CD1c-positive myeloid dendritic cell (primary cell): ENCODE measurements around the gene KAZALD1.
A peak's percentile ranks its signal among the peaks of the same experiment; 100 is the strongest.

ENCODE experiments used
- DNase-seq: peaks from one replicate; pipeline ENCODE4 v3.0.0-alpha.2; 2016; ENCODE audit errors: extremely low spot score

The KAZALD1 gene

DNA sequence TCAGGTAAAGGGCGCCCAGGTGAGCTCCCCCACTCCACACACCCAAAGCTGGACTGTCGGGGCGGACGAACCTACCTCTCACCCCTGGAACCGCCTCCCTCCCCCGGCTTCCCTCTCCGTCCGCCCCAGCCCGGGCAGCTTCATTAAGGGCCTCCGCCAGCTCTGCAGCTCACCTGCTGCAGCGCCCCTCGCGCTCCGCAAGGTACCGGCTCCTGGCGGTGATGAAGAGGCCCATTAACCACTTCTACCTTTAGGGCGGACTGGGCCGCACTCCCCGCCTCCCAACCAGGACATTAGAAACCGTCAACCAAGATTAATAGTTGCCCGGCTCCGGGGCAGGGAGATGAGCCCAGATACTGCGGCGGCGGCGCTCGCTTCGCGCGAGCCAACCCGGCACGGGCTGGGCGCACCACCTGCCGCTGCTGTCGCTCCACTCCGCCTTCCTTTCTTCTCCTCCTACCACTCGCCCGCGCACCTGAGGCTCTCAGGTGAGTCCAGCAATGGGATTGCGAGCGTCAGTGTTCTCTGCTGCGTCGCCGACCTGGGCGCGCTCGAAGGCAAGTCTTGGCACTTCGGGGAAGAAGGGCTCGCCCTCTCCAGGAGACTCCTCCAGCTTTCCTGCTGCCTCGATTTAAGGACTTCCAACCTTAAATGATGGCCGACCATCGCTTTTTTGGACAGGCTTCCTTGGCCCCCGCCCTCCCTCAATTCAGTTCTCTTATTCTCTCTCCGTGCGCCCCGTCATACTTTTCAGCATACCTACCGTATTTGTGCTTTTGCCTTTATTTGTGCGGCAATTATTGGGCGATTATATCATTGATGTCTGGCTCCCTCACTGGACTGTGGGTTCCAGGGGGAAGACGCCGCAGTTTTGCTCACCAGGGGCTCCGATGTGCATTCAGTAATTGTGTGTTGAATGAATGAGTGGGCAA is 13.6 kb upstream of the KAZALD1 start:
- DNase-seq: no peak

DNA sequence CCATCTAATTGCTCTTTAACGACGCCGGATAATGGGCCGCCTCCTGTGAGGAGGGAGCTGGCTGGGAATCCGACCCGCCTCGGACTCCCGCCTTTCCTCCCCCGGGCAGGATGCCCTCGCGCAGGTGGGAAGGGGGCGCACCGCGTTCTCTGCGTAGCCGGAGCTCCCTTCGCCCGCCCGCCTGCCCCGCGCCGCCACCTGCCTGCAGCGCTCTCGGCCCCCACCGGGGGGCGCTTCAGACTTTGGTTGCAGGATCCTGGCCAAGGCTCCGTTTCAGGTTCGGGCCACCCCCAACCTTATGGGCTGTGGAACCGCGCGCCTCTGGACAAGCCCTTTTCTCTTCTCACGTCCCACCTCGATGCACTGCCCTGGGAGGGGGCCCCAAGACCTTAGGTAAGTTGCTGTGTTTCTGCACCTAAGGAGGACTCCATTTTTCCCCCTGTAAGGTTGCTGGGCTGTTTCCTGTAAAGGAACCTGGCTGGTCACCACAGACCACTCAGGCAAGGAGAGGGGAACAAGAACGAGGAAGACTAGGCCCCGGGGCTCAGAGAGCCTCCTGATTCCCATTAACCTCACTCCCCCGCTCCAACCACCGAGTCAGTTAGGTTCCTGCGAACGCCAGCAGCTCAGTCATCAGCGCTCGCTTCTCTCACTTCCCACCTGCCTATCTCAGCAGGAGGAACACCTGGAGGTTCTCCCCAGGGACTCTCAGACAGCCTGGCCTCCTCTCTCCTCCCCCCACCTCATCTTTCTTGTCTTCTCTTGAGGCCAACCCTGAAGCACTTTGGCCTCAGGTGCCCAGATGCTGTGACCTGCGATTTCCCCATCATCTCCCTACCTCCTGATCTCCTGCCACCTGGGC is 11.3 kb upstream of the KAZALD1 start:
- peak; percentile 75 for DNase-seq

DNA sequence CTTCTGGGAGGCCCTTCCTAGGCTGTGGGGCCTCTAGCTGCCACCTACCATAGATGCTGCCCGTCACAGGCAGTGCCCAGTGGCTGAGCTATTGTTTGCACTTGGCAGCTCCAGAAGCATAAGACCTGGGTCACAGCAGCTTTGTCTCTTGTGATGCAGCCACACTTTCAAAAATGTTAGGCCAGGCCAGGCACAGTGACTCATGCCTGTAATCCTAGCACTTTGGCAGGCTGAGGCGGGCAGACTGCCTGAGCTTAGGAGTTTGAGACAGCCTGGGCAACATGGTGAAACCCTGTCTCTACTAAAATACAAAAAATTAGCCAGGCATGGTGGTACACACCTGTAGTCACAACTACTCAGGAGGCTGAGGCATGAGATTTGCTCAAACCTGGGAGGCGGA is 9.5 kb upstream of the KAZALD1 start:
- no peak for DNase-seq

DNA sequence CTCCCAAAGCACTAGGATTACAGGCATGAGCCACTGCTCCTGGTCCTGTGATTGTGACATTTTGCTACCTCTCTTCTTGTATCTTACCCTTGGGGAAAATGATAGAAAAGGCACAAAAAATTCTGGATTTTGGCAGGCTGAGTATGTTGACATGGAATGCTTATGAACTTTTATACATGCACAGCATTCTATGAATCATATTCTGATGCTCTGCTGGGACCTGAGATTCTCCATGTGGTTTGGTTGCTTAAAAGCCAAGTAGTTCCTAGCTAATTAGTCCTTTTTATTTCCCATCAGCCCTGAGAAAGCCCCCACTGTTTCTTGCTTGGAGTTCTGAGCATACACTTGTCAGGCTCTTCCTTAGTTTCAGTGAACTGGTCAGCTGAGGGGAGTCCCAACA is 8.3 kb upstream of the KAZALD1 start:
- DNase-seq: no peak

DNA sequence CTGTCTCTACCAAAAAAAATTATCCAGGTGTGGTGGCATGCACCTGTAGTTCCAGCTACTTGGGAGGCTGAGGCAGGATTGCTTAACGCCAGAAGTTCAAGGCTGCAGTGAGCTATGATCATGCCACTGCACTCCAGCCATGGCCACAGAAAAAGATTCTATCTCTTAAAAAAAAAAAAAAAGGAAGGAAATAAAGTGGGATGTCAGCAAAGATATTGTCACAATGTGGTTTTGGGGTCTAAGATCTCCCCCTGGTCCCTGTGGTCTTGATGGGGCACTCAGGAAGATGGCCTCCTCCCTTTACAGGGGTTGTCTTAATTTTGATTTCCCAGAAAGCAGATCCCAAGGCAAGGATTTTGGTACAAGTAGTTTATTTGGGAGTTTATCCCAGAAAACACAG is 7.4 kb upstream of the KAZALD1 start:
- DNase-seq: no peak

DNA sequence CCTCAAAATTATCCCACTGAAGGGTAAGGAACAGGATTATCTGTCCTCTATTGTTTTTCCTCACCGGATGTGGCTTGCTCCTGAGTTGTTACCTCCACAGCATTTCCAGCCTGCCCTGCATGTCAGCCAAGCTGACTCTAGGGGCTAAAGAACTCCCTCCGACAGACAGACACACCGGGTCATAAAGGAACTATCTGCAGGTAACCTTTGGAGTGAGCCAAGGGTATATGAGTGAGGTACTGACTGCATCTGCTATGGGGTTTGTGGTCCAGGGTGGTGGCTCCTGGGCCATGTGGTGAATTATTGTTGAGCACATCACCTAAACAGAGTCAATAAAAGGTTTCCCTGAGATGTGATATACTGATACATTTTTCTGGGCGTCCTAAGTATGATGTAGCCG is 6.9 kb upstream of the KAZALD1 start:
- no peak for DNase-seq

DNA sequence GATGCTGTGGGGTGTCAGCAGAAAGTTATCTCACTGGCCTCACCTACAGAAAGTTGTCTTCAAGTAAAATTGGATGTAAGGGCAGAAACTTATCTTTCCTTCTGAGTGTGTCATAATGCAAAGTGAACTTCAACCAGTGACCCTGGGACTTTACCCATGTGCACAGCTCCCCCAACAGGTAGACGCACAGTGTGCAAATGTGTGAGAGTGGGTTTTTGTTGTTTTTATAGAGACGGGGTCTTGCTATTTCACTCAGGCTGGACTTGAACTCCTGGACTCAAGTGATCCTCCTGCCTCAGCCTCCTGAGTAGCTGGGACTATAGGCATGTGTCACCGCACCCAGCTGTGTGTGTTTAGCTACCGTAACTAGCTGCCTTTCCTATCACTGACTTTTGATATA is 6.4 kb upstream of the KAZALD1 start:
- DNase-seq: no peak

DNA sequence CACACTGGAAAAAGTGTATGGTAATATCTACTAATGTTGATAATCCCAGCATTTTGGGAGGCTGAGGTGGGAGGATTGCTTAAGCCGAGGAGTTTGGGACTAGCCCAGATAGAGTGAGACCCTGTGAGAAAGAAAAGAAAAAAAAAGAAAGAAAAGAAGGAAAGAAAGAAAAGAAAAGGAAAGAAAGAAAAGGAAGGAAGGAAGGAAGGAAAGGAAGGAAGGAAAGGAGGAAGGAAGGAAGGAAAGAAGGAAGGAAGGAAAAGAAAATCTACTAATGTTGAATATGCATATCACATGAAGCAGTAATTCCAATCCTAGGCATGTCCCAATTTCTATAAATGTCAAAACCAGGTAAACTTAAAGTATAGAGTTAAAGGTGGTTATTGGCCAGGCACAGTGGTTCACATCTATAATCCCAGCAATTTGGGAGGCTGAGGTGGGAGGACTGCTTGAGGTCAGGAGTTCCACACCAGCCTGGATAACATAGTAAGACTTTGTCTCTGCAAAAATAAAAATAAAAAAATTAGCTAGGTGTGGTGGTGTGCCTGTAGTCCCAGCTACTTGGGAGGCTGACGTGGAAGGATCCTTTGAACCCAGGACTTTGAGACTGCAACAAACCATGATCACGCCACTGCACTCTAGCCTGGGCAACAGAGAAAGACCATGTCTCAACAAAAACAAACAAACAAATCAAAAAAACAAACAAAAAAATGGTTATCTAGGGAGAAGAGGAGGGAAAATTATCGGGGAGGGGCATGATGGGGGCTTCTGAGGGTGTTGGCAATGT is 5.2 kb upstream of the KAZALD1 start:
- DNase-seq: no peak

DNA sequence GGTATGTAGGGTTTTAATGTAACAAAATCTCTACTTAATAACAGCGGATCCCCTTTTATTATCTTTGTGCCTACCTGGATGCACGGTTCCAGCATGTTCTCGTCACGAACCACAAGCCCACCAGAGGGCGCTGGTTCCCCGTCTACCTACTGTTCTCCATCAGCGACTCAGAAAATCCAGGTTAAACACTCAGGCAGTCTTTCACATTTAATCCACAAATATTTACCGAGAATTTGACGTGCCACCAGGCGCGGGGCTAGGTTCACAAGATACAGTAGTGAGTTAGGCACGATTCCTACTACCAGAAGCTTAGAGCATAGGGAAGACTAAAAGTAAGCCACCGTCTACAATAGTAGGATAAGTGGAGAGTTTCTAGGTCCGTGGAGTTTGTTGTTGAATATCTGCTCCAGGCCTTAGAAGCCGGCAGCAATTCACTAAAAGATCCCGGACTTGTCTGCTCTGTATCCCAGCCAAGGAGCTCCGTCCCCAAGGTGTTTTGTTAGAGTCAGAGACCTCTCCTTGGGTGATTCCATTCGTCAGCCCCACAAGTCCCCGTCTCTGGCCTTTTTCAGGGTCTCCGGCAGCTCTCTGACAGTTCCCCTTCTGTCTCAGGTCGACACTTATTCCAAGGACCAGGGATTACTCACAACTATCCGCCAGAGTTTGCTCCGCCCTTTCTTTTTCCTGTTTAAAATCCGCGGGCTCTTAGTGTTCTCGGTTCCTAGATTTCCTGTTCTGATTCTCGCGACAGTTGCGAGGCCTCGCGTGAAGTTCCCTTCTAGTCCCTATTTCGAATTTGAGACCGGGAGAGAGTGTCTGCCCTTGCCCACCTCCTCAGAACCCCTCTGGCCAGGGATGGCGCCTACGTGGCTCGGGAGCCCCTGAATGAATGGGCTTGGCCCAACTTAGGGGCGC is 1.5 kb upstream of the KAZALD1 start:
- DNase-seq: peak; percentile 98

DNA sequence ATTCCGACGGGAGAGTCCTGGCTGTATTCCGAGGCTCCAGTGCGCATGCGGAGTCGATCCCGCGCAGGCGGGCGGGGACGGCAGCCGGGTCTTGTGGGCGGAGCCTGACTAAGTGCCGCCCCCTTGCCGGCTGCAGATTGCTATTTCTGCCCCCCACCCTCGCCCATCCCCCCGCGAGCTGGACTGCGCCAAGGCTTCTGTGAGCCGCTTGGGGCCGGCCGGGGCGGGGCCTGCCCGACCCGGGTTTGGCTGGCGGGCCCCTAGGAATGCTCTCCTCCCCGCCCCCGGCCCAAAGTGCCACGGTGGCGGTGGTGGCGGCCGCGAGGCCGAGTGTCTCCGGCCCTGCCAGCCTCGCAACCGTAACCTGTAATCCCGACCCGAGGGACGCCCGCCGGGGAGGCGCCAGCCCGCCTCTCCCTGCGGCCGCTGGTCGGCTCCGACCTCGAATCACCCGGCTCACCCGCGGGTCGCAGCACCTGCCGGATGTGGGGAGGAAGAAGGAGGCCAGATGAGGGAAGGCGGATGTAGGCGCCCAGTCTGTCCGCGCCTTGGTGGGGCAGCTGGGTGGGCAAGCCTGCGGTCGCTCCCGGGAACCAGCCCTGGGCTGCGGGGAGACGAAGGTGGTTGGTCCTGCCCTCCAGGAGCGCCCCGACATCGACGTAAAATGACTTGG is 702 bp upstream of the KAZALD1 start:
- DNase-seq: peak; percentile 90

DNA sequence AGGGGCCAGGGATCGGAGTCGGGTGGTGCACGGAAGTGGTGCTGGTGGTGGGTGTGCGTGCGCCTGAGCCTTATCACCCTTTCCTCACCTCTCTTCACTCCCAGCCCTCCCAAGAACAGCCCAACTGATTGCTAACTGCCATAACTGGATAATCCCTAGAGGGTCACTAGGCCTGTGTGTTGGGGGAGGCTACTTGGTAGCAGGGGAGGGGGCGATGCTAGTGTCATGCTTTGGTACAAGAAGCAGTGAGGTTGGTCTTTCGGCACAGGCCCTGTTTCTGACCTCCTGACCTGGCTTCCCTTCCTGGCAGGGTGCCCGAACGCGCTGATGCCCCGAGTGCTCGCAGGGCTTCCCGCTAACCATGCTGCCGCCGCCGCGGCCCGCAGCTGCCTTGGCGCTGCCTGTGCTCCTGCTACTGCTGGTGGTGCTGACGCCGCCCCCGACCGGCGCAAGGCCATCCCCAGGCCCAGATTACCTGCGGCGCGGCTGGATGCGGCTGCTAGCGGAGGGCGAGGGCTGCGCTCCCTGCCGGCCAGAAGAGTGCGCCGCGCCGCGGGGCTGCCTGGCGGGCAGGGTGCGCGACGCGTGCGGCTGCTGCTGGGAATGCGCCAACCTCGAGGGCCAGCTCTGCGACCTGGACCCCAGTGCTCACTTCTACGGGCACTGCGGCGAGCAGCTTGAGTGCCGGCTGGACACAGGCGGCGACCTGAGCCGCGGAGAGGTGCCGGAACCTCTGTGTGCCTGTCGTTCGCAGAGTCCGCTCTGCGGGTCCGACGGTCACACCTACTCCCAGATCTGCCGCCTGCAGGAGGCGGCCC is 652 bp downstream of the KAZALD1 start:
- DNase-seq: peak; percentile 54

DNA sequence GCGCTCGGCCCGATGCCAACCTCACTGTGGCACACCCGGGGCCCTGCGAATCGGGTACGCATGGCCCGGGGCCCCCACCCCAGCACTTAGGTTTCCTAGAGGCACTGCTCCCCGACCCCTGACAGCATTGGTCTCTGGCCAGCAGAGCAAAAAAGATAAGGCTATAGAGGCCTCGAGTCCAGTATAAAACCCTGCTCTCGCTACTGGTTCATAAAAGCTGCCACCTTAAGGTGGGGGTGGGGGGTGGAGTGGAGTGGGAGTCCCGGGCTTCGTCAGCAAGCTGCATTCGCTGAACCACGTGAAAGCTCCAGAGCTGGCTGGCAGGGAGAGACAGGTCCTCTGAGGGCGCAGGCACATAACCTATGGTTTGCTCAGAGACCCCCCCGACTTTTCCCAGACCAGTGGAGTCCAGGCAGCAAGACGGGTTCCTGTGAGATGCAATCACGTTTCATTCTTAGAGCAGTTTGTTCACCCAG is 1.3 kb downstream of the KAZALD1 start:
- no peak for DNase-seq

DNA sequence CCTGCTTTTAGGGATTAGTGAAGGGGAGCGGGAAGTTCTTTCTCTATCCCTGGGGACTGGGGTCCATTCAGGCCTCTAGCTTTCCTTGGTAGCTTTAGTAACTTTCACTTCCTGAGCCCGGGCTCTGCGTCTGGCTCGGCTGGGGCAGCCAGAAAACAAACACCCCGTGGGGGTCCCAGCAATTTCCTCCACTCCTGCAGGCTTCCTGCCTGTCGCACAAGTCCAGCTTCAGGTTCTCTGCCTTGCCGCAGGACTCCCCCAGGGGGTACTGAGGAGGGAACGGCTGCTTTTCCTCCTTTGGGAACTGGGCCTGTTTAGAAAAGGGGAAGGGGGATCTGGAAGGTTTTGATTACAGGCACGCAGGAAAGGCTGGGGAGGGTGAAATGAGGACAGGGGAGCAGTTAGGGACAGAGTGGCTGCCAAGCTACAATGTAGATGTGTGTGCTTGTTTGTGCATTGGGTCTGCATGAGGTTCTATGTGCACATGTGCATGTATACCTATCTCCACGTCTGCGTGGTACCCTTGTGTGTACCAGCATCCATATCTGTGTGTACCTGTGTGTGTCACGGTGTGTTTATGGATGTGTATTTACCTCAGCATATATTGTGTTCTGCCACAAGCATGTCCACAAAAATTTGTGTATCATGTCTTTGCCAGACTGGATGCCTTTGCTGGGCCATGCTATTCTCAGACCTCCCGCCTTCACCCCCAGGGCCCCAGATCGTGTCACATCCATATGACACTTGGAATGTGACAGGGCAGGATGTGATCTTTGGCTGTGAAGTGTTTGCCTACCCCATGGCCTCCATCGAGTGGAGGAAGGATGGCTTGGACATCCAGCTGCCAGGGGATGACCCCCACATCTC is 2.0 kb downstream of the KAZALD1 start:
- peak; percentile 34 for DNase-seq

DNA sequence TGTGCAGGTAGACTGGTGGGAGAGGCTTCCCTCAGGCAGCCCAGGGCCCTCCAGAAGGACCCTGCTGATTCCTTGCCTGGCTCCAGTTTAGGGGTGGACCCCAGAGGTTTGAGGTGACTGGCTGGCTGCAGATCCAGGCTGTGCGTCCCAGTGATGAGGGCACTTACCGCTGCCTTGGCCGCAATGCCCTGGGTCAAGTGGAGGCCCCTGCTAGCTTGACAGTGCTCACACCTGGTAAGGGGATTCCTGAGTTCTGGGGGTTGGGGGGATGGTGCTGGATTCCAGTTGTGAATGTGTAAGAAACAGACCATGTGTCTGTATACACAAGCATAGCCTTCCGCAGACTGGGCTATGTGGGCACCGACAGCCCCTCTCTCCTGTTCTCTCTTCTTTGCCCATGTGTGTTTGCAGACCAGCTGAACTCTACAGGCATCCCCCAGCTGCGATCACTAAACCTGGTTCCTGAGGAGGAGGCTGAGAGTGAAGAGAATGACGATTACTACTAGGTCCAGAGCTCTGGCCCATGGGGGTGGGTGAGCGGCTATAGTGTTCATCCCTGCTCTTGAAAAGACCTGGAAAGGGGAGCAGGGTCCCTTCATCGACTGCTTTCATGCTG is 2.7 kb downstream of the KAZALD1 start:
- DNase-seq: no peak

DNA sequence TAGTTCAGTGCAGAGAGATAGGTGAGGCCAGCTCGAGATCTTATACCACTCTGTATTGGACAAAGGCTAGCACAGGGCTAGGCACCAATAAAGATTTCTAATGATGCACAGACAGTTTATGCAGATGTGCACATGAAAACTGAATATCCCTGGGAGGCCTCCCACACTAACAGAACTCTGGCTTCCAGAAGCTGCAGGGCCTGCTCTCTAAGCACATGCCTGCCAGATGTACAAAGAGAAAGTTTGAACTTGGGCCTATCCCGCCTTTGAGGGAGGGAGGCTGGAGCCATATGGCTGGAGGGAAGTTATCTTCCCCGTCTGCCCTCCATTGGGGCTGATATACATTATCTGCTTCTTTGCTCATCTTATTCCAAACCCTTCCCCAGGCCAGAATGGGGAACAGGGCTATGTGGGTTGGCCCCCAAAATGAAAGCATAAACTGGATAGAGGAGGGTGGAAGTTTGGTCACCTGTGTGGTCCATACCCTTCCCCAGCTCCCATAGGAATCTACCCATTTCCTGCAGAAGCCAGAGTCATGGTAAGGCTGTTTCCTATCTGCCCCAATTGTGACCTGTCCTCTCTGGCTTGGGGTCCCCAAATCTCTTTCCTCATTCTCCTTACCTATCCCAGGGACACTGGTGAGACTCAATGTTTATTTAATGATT is 3.8 kb downstream of the KAZALD1 start:
- DNase-seq: no peak

DNA sequence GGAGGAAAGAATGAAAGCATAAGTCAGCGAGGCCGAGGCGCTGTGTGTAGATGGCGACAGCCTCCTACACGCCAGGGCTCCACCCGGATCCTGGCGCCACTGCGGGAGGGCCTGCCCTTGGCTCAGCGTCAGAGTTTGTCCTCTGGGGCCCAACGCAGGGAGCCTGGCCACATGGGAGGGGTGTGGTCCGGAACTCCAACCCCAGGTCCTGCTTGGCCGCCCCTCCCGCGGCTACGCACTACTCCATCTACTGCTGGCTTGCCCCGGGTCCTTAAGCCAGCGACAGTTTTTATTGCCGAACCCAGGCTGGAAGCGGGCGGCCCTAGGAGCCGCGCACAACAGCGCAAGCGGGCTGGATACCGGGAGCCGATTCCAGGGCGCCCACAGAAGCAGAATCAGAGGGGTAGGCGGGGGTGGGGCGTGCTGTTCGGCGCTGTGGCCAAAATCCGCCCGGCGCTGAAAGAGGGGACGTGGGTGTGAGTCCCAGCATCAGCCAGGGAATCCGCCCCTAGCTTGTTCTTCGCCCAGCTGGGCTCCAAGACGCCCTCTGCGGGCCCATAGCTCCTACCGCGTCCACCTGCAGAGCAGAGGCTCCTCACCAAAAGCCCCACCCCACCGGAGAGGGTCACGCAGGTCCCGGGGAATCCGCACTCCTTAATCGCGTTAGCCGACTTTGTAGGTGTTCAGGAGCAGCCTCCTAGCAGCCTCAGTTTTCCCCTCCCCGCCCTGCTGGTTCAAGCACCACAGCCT is 4.5 kb downstream of the KAZALD1 start:
- peak; percentile 79 for DNase-seq

DNA sequence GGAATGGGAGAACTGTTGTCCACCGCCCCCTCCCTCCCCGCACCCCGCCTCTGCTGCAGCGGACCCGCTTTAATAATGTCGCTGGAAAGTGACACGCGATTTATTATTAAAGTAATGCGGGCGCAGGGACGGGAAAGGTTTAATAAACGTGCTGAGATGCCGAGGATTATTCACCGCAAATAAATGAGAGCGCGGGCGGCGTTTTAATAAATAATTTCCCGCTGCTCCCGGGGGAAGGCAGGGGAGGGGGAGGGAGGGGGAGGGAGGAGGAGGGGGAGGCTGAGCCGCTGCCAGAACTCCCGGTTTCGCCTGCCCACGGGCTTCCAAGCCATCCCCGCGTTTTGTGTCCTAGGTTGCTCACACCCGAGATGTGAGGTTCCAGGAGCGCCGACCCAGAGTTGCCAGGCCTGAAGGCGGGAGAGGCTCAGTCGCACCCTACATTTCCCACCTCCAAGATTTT is 5.1 kb downstream of the KAZALD1 start:
- DNase-seq: no peak
